GM12878 (cell line): ENCODE results near the gene MARCHF4. TPM values are rescaled to one million over a fixed set of nuclear protein-coding genes. Genes with fewer than 3 reads are reported as not detected.

Experiments used
- ATAC-seq: fragments of 200-7000 bp; cut with Tn5 transposase; 3 replicates; pipeline ENCODE4 v1.9.1; 2020; ENCODE audit warnings: mild to moderate bottlenecking, moderate library complexity
- BruUV-seq: library from RNA; stranded (reverse); fragments of 400-500 nt; replicated peaks from 2 replicates; lab custom pipeline; 2021; lab: Mats Ljungman, UMichigan
- CTCF ChIA-PET: fragments of 300-600 bp; sonication (Branson Sonifier 250); formaldehyde crosslinking; extraction: SDS; loops from one replicate; lab custom pipeline; 2021; ENCODE audit warnings: inconsistent platforms; lab: Yijun Ruan, JAX
- POLR2A ChIA-PET: fragments of 350-600 bp; formaldehyde crosslinking; extraction: SDS; loops from one replicate; lab custom pipeline; 2021; ENCODE audit warnings: inconsistent platforms; lab: Charles Lee
- RAD21 ChIA-PET: fragments of 300-600 bp; sonication (Branson Sonifier 250); formaldehyde crosslinking; loops from one replicate; lab custom pipeline; 2023; ENCODE audit warnings: antibody characterized with exemption; ENCODE audit not compliant: unreplicated experiment; lab: Charles Lee
- SMC1A ChIA-PET: fragments of 300-600 bp; sonication (Branson Sonifier 250); formaldehyde crosslinking; loops from one replicate; lab custom pipeline; 2023; ENCODE audit not compliant: unreplicated experiment, uncharacterized antibody; lab: Charles Lee
- DNase-seq: peaks from one replicate; pipeline ENCODE4 v3.0.0-alpha.2; 2011; ENCODE audit warnings: low read depth, low spot score
- FAIRE-seq: peaks from 3 replicates; lab custom pipeline; 2011; peaks lifted over from hg19 to GRCh38; lab: Jason Lieb, UNC
- H2AFZ ChIP-seq: 2 replicates; pipeline ENCODE4 v1.6.0; 2011; ENCODE audit warnings: low read depth, low read length, control low read depth; ENCODE audit not compliant: control insufficient read depth
- H3K27ac ChIP-seq: 2 replicates; pipeline ENCODE4 v1.5.1; 2011; ENCODE audit warnings: control low read depth; ENCODE audit not compliant: control insufficient read depth, insufficient read depth
- H3K27me3 ChIP-seq, 2 experiments: replicated peaks in 1 of 2; 2 replicates each; pipeline versions ENCODE4 v1.6.0 to v1.6.1; 2011; ENCODE audit warnings: low read length in 1 of 2; ENCODE audit not compliant: control insufficient read depth in 2 of 2, insufficient read depth in 2 of 2
- H3K36me3 ChIP-seq, 2 experiments: 2 replicates each; pipeline ENCODE4 v1.5.1; 2011; ENCODE audit warnings: low read length in 1 of 2; ENCODE audit not compliant: control insufficient read depth in 2 of 2, insufficient read depth in 2 of 2
- H3K4me1 ChIP-seq: 2 replicates; pipeline ENCODE4 v1.6.1; 2011; ENCODE audit warnings: mild to moderate bottlenecking, low read length, moderate library complexity, mixed read lengths; ENCODE audit not compliant: control insufficient read depth, insufficient read depth
- H3K4me2 ChIP-seq: 2 replicates; pipeline ENCODE4 v1.6.0; 2011; ENCODE audit warnings: control low read depth; ENCODE audit not compliant: control insufficient read depth, insufficient read depth
- H3K4me3 ChIP-seq: fragments of 200-600 bp; sonication (generic); 2 replicates; pipeline ENCODE4 v1.5.1; 2016
- H3K79me2 ChIP-seq: 2 replicates; pipeline ENCODE4 v1.6.0; 2011; ENCODE audit warnings: low read length; ENCODE audit not compliant: control insufficient read depth, insufficient read depth
- H3K9ac ChIP-seq: 2 replicates; pipeline ENCODE4 v1.8.0; 2011; ENCODE audit warnings: low read length, control low read depth, mixed read lengths; ENCODE audit not compliant: control insufficient read depth, insufficient read depth
- H3K9me3 ChIP-seq: replicated peaks from 3 replicates; pipeline ENCODE4 v1.5.1; 2011; ENCODE audit warnings: mild to moderate bottlenecking, low read length; ENCODE audit not compliant: control insufficient read depth, insufficient read depth
- H4K20me1 ChIP-seq: 2 replicates; pipeline ENCODE4 v1.6.0; 2011; ENCODE audit not compliant: control insufficient read depth, insufficient read depth
- CTCF ChIP-seq, 3 experiments: IDR thresholded peaks in 2 of 3; conservative IDR thresholded peaks in 1 of 3; 2 replicates each; pipeline ENCODE4 v1.5.1; 2011; ENCODE audit warnings: low read depth in 3 of 3, low read length in 3 of 3, mild to moderate bottlenecking in 3 of 3, control low read depth in 2 of 3, moderate library complexity in 2 of 3, inconsistent platforms in 1 of 3, mixed read lengths in 1 of 3; ENCODE audit not compliant: control insufficient read depth in 2 of 3, insufficient read depth in 1 of 3; ENCODE audit errors: extremely low read depth in 1 of 3
- JUND ChIP-seq: IDR thresholded peaks from 2 replicates; pipeline ENCODE4 v1.6.1; 2012; ENCODE audit warnings: low read depth, mild to moderate bottlenecking, low read length, improper control_type of control experiment, moderate library complexity
- RAD21 ChIP-seq: IDR thresholded peaks from 2 replicates; pipeline ENCODE4 v1.6.1; 2011; ENCODE audit warnings: mild to moderate bottlenecking, low read depth, low read length, moderate library complexity; ENCODE audit not compliant: insufficient read depth
- ZNF384 ChIP-seq: IDR thresholded peaks from 2 replicates; pipeline ENCODE4 v1.6.1; 2012; ENCODE audit warnings: low read depth, mild to moderate bottlenecking, low read length, improper control_type of control experiment, borderline replicate concordance
- ZSCAN29 ChIP-seq: fragments of 450-650 bp; IDR thresholded peaks from 2 replicates; pipeline ENCODE4 v1.6.1; 2017; ENCODE audit warnings: mild to moderate bottlenecking, moderate library complexity
- WGBS: methylation state at CpG from one replicate; pipeline ENCODE4 v1.1.6; 2016; ENCODE audit warnings: low lambda C conversion rate; ENCODE audit not compliant: insufficient replicate concordance, insufficient coverage; ENCODE audit errors: missing lambda C conversion rate; 5-methylcytosine and 5-hydroxymethylcytosine counted together
- in situ Hi-C: fragments of 300-500 bp; cut with MboI; formaldehyde crosslinking; loops from 9 replicates; pipeline ENCODE4 v1.14.3; 2018; ENCODE audit warnings: mixed read lengths
- intact Hi-C: fragments of 100-400 bp; cut with micrococcal nuclease; formaldehyde crosslinking; loops from one replicate; pipeline ENCODE4 v1.14.2; 2022; ENCODE audit not compliant: unreplicated experiment
- polyA plus RNA-seq, 11 experiments: library from polyadenylated mRNA; depleted of rRNA in 4 of 11; unstranded in 6 of 11; stranded (reverse) in 5 of 11; fragments of >200 nt; fragmentation: Nextera tagmentation in 4 of 11; fragmentation: Illumina TruSeq in 1 of 11; extraction: Ambion mirVana in 4 of 11; extraction: Trizol in 1 of 11; gene quantifications; 1 replicate in 1 of 11; 2 replicates in 10 of 11; pipeline versions ENCODE4 v1.2.1 to v1.2.3, GENCODE V29; 2011 to 2016; ENCODE audit warnings: inconsistent platforms in 2 of 11, missing spikeins in 2 of 11, low read depth in 1 of 11
- total RNA-seq, 4 experiments: library from RNA; depleted of rRNA in 3 of 4; stranded (reverse); fragments of >200 nt in 3 of 4; fragmentation: Illumina TruSeq in 1 of 4; extraction: Trizol in 1 of 4; gene quantifications; 2 replicates each; pipeline versions ENCODE4 v1.2.1 to v1.2.3, GENCODE V29; 2013 to 2021
- TF ChIP-seq, protein P1 (sequence below): fragments of 450-650 bp; IDR thresholded peaks from 2 replicates; pipeline ENCODE4 v1.6.1; 2017; ENCODE audit warnings: borderline replicate concordance

Gene MARCHF4
- total and polyA plus RNA-seq, 10 of the 15 experiments (the other 5 are each of a cell fraction or from before 2014, with no cell fraction given) = not detected

- no peak overlapping the region for H2AFZ ChIP-seq
- H3K9me3 ChIP-seq = no peaks in the 10 kb centered on the region
- no peak overlapping the region for H3K27ac ChIP-seq
- H3K79me2 ChIP-seq = no peaks in the 10 kb centered on the region
- H3K4me2 ChIP-seq = no peak overlapping the region
- DNase-seq = no peak
- TF ChIP-seq ZNF384 (no peak), CTCF (IDR thresholded peaks at IDR 0.05 in 2 of 3, conservative IDR thresholded peaks at IDR 0.05 in 1 of 3; ENCODE audit: control insufficient read depth in 2 of 3, extremely low read depth in 1 of 3, insufficient read depth in 1 of 3, low read depth in 3 of 3, low read length in 3 of 3) (peak in 2 of 3 experiments; percentile 13; a peak in 1 of 6 replicates), JUND (no peak), ZSCAN29 (no peak), RAD21 (peak; percentile 25; the same call in 1 of the 2 replicates)
- TF ChIP-seq, protein P1, sequence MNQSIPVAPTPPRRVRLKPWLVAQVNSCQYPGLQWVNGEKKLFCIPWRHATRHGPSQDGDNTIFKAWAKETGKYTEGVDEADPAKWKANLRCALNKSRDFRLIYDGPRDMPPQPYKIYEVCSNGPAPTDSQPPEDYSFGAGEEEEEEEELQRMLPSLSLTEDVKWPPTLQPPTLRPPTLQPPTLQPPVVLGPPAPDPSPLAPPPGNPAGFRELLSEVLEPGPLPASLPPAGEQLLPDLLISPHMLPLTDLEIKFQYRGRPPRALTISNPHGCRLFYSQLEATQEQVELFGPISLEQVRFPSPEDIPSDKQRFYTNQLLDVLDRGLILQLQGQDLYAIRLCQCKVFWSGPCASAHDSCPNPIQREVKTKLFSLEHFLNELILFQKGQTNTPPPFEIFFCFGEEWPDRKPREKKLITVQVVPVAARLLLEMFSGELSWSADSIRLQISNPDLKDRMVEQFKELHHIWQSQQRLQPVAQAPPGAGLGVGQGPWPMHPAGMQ = no peak
- TF ChIP-seq, all 136 proteins: peak for 2
- ChIA-PET CTCF (interaction anchor here (0.6 to 0.8 kb wide), 3 partner anchors 75 to 1010 kb away, joined by 3 read pairs; partner anchors contain the start of gene SMARCAL1), POLR2A (no interaction called here), RAD21 (interaction anchor here (0.6 kb wide), 1 partner anchor 192 kb away, joined by 3 read pairs; no protein-coding TSS in a partner anchor), SMC1A (interaction anchor here (0.8 to 1.3 kb wide), 2 partner anchors 17 to 76 kb away, joined by 3 read pairs; no protein-coding TSS in a partner anchor)
- Histone ChIP-seq H3K4me3 (no peak overlapping the region), H3K27me3 (no peaks in the 10 kb centered on the region), H3K9ac (no peak overlapping the region), H3K36me3 (no peaks in the 10 kb centered on the region), H3K4me1 (no peaks in the 10 kb centered on the region), H4K20me1 (no peaks in the 10 kb centered on the region)
- ATAC-seq (no peak), FAIRE-seq (no peak)
- in situ Hi-C loops = no loop called here
- intact Hi-C loops = no loop called here
- WGBS = 60% methylated on average over 5 of the region's 5 CpGs
- no TSS peak for BruUV-seq
Observed at GRCh38 chr2:216328347-216328746, 43.9 kb downstream of the MARCHF4 start.
